Activated T-cell treated with anti-CD3 and anti-CD28 coated beads for 1 hour (primary cell): ENCODE measurements around the gene ECT2L.

Experiments
- DNase-seq: peaks from one replicate; pipeline ENCODE4 v3.0.0-alpha.2; 2020; ENCODE audit warnings: low read depth

Gene ECT2L

GRCh38 chr6:138803861-138804260, 8.0 kb downstream of the ECT2L start:
- DNase-seq: no peak

- DNase-seq: no peak
Measured at GRCh38 chr6:138805016-138805765, 9.3 kb downstream of the ECT2L start.

DNA sequence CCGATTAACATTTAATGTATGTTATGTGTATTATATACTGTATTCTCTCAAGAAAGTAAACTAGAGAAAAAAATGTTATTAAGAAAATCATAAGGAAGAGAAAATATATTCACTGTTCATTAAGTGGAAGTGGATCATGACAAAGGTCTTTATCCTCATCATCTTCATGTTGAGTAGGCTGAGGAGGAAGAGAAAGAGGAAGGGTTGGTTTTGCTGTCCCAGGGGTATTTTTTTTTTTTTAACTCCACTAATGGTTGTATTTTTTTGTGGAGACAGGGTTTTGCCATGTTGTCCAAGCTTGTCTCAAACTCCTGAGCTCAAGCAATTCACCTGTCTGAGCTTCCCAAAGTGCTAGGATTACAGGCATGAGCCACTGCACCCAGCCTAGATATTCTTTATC, 11.0 kb downstream of the ECT2L start:
- DNase-seq: no peak

DNA sequence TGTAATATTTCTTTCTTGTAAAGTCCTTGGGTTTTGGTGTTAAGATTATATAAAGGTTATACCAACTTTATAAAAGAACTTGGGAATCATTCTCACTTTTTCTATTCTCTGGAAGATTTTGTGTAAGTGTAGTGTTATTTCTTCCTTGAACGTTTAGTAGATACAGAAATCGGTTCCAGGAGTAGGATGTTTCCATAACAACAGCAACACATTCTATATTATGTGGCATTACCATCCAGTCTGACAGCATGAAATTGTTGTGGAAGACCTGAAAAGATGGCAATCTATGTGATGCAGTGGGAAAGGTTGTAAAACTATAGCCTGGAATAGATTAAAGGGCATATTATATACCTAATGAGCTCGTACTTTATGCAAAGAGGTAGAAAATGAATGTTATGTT, 13.8 kb downstream of the ECT2L start:
- DNase-seq: no peak

- no peak for DNase-seq
Measured at GRCh38 chr6:138811866-138812265, 16.0 kb downstream of the ECT2L start.

GRCh38 chr6:138814179-138814834, 18.4 kb downstream of the ECT2L start:
- no peak for DNase-seq

GRCh38 chr6:138815221-138815620, 19.3 kb downstream of the ECT2L start:
- DNase-seq: no peak

DNA sequence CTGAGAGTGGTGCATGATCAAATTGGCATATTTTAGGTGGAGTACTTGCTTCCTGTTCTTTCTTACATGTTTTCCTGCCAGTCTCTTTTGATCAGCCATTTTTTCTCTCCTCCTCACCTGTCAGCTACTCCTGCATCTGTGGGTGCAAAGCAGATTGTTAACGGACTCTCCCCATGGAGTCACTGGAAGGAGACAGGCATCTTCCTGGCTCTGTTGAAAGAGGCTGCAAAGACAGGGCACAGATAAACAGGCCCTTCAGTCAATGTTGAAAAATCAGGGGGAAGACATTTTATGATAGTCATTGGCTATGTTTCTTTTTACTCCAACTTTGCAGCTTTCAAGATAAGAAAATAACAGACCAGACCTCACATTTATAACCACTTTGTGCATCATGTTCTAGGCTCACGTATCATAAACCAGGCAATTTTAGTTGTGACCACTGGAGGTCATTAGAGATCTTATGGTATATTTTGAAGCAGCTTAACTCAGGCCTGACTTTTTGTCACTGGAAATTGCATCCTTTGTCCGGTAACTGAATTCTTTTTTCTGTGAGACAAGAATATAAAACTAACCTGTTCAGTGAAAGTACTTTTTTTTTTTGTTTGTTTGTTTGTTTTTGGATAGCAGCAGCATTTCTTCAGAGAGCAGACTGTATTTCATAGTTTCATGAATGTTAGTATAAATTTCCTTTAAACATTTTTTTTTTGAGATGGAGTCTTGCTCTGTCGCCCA, 20.1 kb downstream of the ECT2L start:
- DNase-seq: no peak

- DNase-seq: no peak
Measured at GRCh38 chr6:138817799-138818198, 21.9 kb downstream of the ECT2L start.

DNA sequence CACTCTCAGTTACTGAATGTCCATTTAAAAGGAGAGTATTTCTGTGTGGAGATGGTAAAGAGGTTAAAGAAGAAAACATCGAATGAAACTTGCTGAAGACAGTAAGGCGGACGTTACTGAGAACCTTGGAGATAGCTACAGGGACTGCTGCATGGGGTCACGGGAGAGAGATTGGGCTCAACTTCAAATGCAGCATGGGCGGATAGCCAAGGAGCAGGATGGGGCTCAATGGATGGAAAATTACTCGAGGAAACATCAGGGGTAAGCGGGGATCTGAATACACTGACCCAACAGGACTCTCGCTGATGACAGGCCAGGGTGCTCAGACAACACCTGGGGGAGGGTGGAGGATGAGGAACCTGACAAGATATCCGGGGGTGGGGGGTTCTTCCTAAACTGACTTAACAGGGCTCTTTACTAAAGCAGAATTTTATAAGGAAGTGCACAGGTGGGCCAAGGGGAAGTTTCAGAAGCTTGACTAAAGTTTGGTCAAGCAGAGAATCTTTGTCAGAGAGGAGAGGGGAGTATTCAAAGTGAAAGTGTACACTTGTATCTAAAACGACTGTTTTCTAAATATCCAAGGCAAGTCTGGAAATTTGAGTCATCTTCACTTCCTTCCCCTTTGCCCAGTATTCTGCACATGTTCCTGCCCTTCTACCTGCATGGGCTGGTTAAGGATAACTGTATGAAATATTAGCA, 22.8 kb downstream of the ECT2L start:
- no peak for DNase-seq

DNA sequence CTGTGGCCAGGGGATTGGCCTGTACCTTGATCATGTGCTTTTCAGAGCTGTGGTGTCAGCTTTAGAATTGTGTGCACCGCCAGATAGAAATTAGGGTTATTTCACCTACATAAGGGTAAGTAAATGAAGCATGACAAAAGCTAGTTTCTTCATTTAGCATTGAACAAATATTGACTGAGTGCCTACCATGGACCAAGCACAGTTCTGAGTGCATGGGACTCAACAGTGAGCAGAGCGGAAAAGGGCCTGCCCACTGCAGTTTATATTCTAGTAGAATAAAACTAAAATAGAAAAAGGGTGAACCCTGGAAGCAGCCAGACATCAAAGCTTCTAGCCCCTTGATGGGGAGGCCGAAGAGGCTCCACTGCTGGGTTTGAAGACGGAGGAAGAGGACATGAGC, 25.6 kb downstream of the ECT2L start:
- no peak for DNase-seq

- DNase-seq: no peak
Measured at GRCh38 chr6:138824482-138825144, 28.7 kb downstream of the ECT2L start.

GRCh38 chr6:138830248-138830647, 34.4 kb downstream of the ECT2L start:
- DNase-seq: no peak

DNA sequence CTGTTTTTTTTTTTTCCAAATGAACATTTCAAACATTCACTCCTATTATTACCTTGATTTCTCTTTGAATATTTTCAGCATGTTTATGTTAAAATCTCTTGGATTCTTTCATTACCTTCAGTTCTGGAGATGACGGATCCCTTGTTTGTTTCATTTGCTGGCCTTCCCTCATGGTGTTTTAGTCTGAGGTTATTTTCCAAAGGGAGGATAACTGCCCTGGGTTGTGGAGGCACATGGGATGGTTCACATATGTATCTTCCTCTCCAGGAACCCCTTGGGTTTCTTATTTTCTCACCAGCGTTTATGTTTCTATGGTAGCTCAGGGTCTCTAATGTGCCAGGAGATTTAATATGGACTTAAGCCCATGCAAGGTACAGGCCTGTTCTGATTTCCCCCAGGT, 36.3 kb downstream of the ECT2L start:
- DNase-seq: no peak

- DNase-seq: no peak
Measured at GRCh38 chr6:138833816-138834539, 38.1 kb downstream of the ECT2L start.

DNA sequence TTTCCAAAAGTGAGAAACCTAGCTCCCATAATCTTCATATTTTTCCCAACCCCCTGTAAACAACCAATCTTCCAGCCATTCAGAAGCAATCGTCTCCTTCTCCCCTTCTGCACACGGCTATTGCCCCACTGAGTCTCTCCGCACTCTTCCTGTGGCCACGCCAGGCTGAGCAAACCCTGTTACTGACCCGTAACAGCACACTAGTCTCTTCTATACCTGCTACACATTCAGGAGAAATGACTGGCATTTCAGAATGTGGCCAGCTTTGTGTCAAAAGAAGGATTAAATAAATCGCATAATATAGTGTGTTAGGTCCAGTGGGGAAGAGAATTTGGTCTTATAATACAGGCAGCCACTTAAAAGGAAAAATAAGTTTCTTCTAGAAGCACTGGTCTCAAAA, 41.4 kb downstream of the ECT2L start:
- no peak for DNase-seq

- no peak for DNase-seq
Measured at GRCh38 chr6:138844192-138844591, 48.3 kb downstream of the ECT2L start.

DNA sequence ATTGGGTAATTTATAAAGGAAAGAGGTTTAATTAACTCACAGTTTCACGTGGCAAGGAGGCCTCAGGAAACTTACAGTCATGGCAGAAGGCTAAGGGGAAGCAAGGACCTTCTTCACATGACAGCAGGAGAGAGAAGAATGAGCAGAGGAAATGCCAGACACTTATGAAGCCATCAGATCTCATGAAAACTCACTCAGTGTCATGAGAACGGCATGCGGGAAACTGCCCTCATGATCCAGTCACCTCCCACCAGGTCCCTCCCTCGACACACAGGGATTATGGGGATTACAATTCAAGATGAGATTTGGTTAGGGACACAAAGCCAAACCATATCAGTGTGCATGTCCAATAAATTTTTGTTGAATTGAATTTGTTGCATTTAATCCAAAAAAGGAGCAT, 52.0 kb downstream of the ECT2L start:
- no peak for DNase-seq

DNA sequence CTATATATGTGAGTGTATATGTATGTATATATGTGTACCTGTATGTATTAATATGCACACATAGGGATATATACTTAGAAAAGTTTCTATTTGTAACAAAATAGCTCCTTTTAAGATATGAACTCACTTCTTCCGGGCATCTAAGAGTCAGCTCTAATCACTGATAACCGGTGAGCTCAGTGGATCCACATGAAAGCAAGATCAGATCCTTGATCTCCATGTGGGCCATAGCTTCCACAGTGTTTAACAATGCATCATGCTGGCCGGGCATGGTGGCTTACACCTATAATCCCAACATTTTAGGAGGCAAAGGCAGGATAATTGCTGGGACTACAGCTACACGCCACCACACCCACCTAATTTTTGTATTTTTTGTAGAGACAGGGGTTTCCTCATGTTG, 52.6 kb downstream of the ECT2L start:
- no peak for DNase-seq

DNA sequence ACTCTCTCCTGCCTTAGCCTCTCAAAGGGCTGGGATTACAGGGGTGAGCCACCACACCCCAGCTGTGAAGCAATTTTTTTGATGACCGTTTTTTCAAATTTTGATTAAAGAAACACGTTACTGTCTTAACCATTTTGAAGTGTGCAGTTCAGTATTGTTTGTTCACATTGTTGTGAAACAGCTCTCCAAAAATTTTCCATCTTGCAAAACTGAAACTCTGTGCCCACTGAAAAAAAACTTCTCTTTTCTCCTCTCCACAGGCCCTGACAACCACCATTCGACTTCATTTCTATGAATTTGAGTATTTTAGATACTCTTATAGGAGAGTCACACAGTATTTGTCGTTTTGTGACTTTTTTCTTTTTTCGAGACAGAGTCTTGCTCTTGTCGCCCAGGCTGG, 53.9 kb downstream of the ECT2L start:
- no peak for DNase-seq

DNA sequence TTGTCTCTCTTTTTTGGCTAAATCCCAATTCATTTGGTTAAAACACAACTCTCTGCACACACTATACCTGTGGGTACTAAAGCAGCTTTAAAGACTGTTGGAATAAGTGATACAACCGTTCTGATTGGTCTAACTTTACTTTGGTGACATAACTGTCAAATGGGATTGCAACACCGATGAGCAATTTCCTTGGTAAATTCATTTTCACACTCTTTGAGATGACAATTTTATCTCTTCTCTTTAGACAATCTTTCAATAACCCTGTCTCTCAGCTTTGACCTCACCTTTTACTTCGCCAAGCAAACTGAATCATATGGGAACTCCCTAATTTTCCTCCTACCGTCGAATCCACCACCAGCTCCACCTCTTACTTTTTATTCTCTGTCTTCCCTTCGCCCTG, 60.8 kb downstream of the ECT2L start:
- DNase-seq: no peak
